ENCODE data around the gene GPR160. TPM values are rescaled to one million over a fixed set of nuclear protein-coding genes. Genes with fewer than 3 reads are reported as not detected.

The GPR160 gene
- total RNA-seq, 1 donor from 2014 or later, result 1.1 TPM

- no peak for DNase-seq (ENCODE audit: low read depth)
These were observed 25.9 kb downstream of the GPR160 start for GRCh38 chr3:170063691-170064090.

GRCh38 chr3:170064108-170064507 is 26.3 kb downstream of the GPR160 start:
- no peak for DNase-seq (ENCODE audit: low read depth)

- DNase-seq (ENCODE audit: low read depth), result no peak
These were observed 37.8 kb downstream of the GPR160 start for GRCh38 chr3:170075441-170076091.

- no peak for DNase-seq (ENCODE audit: low read depth)
These were observed 39.0 kb downstream of the GPR160 start for GRCh38 chr3:170076715-170077238.

- DNase-seq (ENCODE audit: low read depth), result no peak
These were observed 39.6 kb downstream of the GPR160 start for GRCh38 chr3:170077361-170077760.

GRCh38 chr3:170078620-170079281 is 41.0 kb downstream of the GPR160 start:
- DNase-seq (ENCODE audit: low read depth), result no peak

- no peak for DNase-seq (ENCODE audit: low read depth)
These were observed 41.9 kb downstream of the GPR160 start for GRCh38 chr3:170079536-170080165.

- no peak for DNase-seq (ENCODE audit: low read depth)
These were observed 42.8 kb downstream of the GPR160 start for GRCh38 chr3:170080605-170081004.

GRCh38 chr3:170081079-170081741 is 43.4 kb downstream of the GPR160 start:
- DNase-seq (ENCODE audit: low read depth), result peak; percentile 13

- no peak for DNase-seq (ENCODE audit: low read depth)
These were observed 45.5 kb downstream of the GPR160 start for GRCh38 chr3:170083343-170083742.

GRCh38 chr3:170085396-170085795 is 47.6 kb downstream of the GPR160 start:
- DNase-seq (ENCODE audit: low read depth), result no peak

GRCh38 chr3:170089862-170090600 is 52.2 kb downstream of the GPR160 start:
- DNase-seq (ENCODE audit: low read depth), result no peak

- peak; percentile 32 for DNase-seq (ENCODE audit: low read depth)
These were observed 52.8 kb downstream of the GPR160 start for GRCh38 chr3:170090601-170090981.

- no peak for DNase-seq (ENCODE audit: low read depth)
These were observed 55.1 kb downstream of the GPR160 start for GRCh38 chr3:170092907-170093306.

- no peak for DNase-seq (ENCODE audit: low read depth)
These were observed 58.0 kb downstream of the GPR160 start for GRCh38 chr3:170095771-170096170.

- DNase-seq (ENCODE audit: low read depth), result no peak
These were observed 58.5 kb downstream of the GPR160 start for GRCh38 chr3:170096342-170096741.

- no peak for DNase-seq (ENCODE audit: low read depth)
These were observed 61.0 kb downstream of the GPR160 start for GRCh38 chr3:170098753-170099152.

GRCh38 chr3:170100944-170101343 is 63.1 kb downstream of the GPR160 start:
- DNase-seq (ENCODE audit: low read depth), result no peak

- no peak for DNase-seq (ENCODE audit: low read depth)
These were observed 64.6 kb downstream of the GPR160 start for GRCh38 chr3:170102431-170102830.

GRCh38 chr3:170107941-170108340 is 70.1 kb downstream of the GPR160 start:
- peak; percentile 11 for DNase-seq (ENCODE audit: low read depth)

- DNase-seq (ENCODE audit: low read depth), result no peak
These were observed 71.2 kb downstream of the GPR160 start for GRCh38 chr3:170108955-170109354.

Data from myocyte (in vitro differentiated cells).